DMS53 (cell line): Measurements from ENCODE around the gene ZNF208.
"Not testable (repeated sequence)": the region's sequence is repeated elsewhere in the genome, so short reads cannot be mapped to it uniquely, and the experiment has no call there.

Experiments
- DNase-seq: peaks from one replicate; lab custom pipeline; 2025; lab: John Stamatoyannopoulos, UW

Gene ZNF208

DNA sequence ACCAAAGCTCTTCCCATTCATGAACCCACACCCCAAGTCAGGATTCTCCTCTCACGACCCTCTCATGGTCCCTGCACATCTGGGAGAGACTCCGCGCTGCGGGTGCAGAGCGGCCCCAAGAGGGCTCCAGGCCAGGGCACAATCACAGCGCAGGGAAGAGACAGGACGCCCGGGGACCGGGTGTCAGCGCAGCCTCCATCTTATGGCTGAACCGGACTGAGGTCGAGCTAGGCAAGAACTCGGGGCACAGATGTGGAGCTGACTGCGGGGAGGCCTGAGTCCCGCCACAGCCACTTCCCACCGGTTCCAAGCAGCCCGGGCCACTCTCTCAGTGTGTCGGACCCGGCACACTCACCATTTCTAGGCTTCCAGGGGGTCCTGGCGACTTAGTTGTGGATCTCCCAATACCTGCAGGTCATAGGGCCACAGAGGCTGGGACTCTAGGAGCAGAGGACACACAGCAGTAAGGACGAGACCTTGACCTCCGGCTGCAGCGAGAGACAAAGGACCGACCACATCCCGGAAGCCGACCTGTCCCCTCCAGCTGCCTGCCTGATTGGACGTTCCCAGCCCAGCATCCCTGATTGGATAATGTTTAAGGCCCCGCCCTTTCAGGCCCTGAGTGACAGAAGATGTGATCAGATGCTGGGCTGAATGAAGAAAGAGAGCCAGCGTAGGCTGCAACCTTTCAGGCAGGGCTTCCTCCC, at the start of gene ZNF208:
Gene ZNF208, minus strand, starts transcription at position 507 of the 707 bp plus-strand sequence. Its CDS starts 149 bp downstream, at position 358.
- peak; percentile 92 for DNase-seq

DNA sequence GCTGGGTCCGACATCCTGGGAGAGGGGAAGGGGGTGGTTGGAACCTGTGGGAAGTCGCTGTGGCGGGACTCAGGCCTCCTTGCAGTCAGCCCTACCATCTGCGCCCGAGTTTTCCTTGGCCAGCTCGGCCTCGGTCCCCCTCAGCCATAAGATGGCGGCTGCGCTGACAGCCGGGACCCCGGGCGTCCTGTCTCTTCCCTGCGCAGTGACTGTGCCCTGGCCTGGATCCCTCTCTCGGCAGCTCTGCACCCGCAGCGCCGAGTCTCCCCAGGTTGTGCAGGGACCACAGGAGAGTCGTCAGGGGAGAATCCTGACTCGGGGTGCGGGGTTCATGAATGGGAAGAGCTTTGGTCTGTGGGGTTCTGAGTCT, 41.9 kb upstream of the ZNF208 start:
- no peak for DNase-seq

DNA sequence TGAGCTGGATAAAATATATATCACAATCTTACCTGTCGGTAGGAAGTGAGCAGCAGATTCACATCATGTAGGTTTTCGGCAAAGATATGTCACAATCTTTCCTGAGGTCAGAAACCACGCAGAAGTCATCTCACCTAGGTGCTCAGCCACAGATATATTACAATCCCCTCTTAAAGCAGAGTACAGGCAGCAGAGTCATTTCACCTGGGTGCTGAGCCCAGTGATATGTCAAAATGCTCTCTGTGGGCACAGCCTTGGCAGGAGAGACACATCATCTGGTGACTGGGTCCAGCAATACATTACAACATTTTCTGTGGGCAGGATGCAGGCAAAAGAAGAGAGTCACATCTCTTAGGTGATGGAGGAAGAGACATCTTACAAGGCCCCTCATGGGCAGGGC, 30.4 kb upstream of the ZNF208 start:
- DNase-seq: not testable (repeated sequence)

DNA sequence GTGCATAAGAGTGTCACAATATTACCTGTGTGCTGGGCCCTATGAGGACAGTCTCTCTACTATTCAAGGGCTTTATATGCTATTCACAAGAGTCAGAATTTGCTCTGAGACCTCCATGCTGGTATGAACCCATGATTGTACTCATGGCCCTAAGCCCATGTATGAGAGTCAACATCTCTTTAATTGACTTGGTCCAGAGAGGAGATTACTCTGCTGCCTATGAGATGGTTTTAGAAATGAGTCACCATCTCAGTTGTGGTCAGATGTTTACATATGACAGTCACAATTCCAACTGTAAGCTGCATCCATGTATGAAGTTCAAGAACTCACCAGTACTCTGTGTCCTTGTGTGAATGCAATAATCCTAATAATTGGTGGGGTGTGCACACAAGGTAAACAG, 19.9 kb upstream of the ZNF208 start:
- DNase-seq: peak; percentile 47

DNA sequence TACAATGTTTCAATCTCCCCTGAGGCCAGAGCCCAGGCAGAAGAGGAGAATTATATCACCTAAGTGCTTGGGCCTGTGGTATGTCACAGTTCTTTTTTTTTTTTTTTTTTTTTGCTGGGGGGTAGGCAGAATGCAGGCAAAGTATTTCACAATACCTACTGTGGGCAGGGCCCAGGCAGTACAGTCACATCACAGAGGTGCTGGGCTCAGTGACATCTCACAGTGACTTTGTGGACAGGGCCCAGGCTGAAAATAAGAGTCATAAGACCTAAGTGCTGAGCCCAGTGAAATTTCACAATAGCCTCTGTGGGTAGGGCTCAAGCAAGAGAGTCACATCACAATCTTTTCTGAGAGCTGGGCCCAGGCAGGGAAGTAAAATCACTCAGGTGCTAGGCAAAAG, 15.9 kb upstream of the ZNF208 start:
- DNase-seq: no peak

DNA sequence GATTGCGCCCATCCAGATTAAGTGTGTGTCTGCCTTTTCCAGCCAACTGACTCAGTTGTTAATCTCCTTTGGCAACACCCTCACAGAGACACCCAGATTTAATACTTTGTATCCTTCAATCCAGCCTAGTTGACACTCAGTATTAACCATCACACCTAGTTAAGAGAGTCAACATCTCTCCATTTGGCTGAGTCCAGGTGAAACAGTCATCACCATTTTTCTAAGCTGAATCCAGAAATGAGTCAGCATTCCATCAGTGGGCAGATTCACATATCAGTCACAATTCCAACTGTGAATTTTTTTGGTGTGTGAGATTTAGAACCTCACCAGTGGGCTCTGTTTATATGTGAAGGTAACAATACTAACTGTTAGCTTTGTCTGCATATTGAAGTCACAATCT, 14.8 kb upstream of the ZNF208 start:
- not testable (repeated sequence) for DNase-seq

DNA sequence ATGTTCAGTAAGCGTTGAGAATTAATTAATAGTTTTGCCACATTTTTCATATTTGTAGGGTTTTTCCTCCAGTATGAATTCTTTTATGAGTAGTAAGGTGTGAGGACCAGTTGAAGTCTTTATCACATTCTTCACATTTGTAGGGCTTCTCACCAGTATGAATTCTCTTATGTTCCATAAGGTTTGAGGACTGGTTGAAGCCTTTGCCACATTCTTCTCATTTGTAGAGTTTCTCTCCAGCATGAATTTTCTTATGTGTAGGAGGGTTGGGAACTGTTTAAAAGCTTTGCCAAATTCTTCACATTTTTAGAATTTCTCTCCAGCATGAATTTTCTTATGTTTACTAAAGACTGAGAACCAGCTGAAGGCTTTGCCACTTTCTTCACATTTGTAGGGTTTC, 40.3 kb downstream of the ZNF208 start:
- peak; percentile 5 for DNase-seq

DNA sequence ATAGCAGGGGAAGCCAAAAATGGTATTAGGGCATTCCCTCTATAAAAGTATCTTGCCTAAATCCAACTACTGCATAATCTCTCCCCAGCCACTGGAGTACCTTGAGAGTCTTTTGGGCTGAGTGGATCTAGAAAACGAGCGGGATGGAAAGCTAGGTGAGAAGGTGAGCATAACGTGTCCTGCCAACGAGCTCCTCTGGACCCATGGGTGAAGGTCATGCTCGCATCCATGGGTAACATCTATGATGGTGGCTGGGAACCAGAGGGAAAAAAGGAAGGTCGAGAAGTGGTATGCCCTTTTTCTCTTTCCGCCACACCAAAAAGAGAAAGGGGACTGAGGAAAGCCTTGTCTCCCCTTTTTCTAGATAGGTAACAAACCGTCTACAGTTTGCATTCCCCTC, 63.0 kb downstream of the ZNF208 start:
- peak; percentile 24 for DNase-seq

DNA sequence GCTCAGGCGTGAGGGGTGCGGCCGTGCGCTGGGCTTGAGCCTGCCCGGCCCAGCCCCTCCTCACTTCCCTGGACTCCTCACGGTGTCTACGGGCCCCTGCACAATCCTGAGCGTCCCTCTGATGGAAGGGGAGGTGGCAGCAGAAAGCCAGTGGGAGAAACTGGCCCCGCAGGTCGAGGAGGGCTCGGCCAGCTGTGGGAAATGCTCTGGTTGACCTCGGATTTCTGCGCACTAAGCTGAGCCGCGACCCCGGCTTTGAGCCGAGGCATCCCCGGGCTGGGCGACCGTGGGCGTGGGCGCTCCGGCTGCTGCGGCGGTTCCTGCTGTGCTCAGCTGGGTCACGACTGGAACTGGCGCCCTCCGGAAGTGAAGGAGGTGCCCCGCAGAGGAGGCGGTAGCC, 70.1 kb downstream of the ZNF208 start:
- DNase-seq: no peak

DNA sequence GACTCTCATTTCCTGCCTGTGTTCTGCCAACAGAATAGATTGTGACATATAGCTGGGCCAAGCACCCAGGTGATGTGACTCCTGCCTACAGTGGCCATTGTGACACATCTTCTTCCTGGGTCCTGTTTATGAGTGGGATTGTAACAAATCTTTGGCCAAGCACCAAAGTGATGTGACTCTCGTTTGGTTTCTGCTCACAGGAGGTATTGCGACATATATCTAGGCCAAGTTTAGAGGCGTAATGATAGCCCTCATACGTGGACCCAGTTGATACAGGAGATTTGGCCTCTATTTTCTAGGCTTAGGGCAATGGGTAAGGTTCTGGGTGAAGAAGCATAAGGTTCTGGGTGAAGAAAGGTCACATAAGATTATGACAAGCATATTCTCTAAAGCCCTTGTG, 76.2 kb downstream of the ZNF208 start:
- DNase-seq: no peak

DNA sequence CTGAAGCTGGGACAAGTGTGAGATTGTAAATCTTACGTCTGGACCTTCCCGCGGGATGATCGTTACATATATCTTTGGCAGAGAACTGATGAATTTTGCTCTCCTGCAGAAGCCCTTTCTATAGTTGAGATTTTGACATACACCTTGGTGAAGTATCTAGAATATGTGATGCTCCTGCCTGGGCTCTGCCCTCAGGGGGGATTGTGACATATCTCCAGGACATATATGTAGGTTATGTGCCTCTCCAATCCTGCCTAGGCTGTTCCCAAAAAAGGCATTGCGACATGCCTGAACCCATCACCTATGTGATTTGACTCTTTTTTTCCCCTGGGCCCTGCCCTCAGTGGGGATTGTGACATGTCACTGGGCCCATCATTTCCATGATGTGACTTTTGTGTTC, 76.6 kb downstream of the ZNF208 start:
- no peak for DNase-seq

DNA sequence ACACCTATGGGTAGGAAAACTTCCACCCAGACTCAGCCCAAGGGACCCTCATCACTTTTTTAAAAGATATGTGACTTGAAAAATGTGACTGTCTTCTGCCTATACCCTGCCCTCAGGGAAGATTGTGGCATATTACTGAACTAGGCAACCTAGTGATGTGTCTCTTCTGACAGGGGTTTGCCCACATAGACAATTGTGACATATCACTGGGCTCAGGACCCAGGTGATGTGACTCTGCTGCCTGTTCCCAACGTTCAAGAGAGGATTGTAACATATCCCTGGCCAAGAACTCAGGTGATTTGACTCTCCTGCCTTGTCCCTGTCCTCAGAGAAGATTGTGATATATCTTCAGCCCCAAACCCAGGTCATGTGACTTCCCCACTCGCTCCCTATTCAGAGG, 88.5 kb downstream of the ZNF208 start:
- DNase-seq: no peak

DNA sequence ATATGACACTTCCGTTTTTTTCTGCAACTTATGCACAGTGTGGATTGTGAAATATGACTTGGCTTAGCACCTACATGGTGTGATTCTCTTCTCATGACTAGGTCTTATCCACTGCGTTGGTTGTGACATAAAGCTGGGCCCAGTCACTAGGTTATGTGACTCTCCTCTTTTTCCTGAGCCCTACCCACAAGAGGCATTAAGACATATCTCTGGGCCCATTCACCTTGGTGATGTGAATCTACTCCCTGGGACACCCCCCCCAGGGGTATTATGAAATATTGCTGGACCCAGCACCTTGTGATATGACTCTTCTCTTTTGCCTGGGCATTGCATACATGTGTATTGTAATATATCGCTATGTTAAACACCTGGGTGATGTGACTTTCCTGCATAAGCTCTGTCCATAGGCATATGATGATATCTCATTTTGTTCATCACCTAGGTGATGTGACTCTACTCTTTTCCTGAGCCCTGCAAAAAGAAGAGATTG, 89.0 kb downstream of the ZNF208 start:
- DNase-seq: no peak

DNA sequence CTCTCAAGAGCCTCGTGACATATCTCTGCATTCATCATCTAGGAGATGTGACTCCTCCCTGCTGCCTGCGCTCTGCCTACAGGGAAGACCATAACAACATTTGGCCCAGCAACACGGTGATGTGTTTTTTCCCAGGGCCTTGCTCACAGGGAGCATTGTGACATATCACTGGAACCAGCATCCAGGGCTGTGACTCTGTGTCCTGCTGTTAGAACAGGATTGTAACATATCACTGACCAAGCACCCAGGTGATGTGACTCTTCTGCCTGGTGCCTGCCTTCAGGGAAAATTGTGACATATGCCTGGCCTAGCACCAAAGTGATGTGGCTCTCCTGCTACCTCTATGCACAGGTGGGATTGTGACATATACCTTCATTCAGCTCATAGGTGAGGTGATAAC, 95.3 kb downstream of the ZNF208 start:
- DNase-seq: no peak

DNA sequence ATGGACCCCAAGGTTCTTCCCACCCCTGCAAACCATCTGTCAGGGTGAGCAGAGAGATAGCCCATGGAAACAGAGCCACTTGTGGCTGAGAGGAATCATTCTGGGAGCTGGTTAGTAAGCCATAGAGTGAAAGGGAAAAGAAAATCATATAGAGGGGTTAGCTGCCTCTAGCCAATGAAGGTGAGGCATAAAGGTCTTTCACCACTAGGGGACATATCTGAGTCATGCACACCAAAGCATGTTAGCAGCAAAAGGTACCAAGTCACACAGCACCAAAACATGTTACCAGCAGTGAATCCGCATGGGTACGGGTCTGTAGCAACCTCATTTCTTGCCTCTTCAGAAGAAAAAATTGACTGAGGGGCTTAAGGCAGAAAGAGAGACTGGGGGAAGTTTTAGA, 98.1 kb downstream of the ZNF208 start:
- peak; percentile 46 for DNase-seq

DNA sequence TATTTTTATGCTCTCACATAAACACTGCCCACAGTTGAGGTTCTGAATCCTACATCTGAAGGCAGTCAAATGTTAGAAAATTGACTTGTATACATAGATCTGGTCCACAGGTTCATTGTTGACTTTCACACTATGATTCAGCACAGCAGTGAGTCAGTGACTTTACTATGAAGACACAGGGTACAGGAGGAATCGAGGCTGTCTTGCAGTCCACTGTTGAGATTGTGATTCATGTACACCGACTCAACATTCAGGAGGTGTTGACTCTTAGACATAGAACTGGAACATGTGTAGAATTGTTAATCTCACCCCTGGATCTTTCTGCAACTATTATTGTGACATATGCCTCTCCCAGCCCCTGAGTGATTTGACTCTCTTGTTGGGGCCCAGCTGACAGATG, 100.4 kb downstream of the ZNF208 start:
- DNase-seq: peak; percentile 32

DNA sequence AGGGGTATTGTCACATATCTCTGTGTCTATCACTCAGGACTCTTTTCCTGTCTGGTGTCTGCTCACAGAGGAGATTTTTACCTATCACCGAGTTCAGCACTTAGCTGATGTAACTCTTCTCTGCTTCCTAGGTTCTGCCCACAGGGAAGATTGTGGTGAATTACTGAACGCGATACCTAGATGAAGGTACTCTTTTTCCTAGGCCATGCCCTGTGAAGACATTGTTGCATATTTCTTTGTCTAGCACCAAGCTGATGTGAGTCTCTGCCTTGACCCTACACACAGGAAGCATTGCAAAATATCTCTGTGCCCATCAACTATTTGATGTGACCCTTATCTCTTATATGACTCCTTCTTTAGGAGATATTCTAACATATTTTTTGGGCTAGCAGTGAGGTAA, 102.7 kb downstream of the ZNF208 start:
- no peak for DNase-seq

DNA sequence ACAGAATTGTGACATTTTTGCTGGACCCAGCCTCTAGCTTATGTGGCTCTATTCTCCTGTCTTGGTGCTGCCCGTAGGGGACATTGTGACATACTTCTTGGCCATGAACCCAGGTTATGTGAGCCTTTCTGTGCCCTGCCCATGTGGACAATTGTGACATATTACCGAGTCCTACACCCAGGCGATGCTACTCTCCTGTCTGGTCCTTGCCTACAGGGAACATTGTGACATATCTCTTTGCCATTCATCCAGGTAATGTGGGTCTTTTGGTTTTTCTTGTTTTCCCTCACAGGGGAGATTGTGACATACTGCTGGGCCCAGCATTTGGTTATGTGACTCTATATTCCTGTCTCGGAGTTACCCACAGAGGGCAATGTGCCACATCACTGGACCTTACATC, 103.2 kb downstream of the ZNF208 start:
- DNase-seq: no peak

DNA sequence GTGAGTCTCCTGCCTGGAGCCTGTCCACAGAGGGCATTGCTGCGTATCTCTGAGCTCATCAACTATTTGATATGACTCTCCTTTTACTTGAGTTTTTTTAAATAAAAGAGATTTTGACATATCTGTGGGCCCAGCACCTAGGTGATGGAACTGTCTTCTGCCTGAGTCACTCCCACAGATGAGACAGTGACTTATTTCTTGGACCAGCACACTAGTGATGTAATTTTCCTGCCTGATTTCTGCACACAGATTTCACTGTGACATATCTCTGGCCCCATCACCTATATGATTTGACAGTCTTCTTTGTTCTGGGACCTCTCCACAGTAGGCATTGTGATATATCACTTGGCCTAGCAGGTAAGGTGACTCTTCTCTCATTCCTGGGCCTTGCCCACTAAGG, 108.2 kb downstream of the ZNF208 start:
- no peak for DNase-seq

DNA sequence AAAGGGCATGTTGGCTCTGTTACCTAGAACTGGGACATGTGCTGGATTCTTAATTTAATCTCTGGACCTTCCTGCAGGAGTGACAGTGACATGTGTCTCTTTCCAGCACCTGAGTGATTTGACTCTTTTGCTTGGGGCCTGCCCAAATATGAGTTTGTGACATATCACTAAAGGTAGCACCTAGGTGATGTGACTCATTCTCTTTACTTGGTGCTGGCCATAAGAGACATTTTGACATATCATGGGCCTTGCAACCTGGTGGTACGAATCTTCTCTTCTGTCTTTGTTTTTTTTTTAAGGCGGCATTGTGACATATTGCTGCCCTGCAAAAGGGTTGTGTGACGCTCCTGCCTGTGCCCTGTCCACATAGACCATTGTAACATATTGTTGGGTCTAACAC, 108.9 kb downstream of the ZNF208 start:
- DNase-seq: no peak

DNA sequence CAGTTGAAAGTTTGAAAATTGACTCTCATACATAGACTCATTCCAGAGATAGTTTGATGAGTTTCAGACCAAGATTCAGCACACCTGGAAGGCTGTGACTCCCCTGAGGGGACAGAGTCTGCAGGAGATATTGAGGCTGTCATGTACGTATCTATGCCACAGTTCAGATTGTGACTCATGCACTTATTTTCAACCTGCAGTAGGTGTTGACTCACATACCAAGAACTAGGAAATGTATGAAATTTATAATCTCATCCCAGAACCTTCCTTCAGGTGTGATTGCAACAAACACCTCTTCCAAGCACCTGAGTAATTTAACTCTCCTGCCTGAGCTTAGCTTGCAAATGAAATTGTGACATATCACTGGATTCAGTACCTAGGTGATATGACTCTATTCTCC, 110.3 kb downstream of the ZNF208 start:
- no peak for DNase-seq

DNA sequence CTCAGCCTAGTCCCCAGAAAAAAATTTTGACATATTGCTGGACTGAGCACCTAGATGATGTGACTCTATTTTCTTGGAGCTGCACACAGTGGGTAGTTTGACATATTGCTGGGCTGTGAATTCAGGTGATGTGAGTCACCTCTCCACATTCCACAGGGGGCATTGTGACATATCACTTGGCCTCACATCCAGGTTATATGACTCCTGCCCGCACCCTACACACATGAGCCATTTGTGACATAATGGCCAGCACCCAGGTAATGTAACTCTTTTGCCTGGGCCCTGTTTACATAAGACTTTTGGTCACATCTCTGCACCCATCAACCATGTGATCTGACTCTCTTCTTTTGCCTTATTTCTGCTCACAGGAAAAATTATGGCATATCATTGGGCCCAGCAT, 119.7 kb downstream of the ZNF208 start:
- no peak for DNase-seq

DNA sequence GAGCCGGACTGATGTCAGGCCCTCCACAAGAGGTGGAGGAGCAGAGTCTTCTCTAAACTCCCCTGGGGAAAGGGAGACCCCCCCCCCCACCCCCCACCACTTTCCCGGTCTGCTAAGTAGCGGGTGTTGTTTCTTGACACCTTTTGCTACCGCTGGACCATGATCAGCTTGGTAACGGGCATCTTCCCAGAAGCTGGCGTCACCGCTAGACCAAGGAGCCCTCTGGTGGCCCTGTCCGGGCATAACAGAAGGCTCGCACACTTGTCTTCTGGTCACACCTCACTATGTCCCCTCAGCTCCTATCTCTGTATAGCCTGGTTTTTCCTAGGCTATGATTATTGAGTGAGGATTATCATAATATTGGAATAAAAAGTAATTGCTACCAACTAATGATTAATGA, 120.7 kb downstream of the ZNF208 start:
- peak; percentile 13 for DNase-seq

DNA sequence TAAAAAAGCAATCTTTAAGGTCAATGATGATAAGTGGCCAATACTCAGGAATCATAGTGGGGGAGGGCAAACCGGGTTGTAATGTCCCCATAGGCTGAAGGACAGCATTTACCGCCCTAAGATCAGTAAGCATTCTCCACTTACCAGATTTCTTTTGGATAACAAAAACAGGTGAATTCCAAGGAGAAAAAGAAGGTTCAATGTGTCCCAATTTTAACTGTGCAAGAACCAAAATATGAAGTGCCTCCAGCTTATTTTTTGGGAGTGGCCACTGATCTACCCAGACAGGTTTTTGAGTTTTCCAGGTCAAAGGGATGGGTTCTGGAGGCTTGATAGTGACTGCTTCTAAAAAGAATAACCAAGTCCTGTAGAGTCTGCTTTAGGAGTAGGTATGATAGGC, 125.2 kb downstream of the ZNF208 start:
- DNase-seq: not testable (repeated sequence)
